OCI-LY1 (cell line): ENCODE data around the gene HDHD5.

ENCODE experiments used
- EZH2 ChIP-seq: fragments of 200-600 bp; sonication (generic), shearing (Covaris generic); IDR thresholded peaks from 2 replicates; pipeline ENCODE4 v1.8.0; 2017; ENCODE audit warnings: borderline replicate concordance, mixed run types, mild to moderate bottlenecking, antibody characterized with exemption, low read length, moderate library complexity, mixed read lengths
- TF ChIP-seq, protein P1 (sequence below): fragments of 200-600 bp; sonication (generic), shearing (Covaris generic); IDR thresholded peaks from 2 replicates; pipeline ENCODE4 v1.5.1; 2017; ENCODE audit warnings: mild to moderate bottlenecking, antibody characterized with exemption, low read length, moderate library complexity, mixed read lengths

DNA sequence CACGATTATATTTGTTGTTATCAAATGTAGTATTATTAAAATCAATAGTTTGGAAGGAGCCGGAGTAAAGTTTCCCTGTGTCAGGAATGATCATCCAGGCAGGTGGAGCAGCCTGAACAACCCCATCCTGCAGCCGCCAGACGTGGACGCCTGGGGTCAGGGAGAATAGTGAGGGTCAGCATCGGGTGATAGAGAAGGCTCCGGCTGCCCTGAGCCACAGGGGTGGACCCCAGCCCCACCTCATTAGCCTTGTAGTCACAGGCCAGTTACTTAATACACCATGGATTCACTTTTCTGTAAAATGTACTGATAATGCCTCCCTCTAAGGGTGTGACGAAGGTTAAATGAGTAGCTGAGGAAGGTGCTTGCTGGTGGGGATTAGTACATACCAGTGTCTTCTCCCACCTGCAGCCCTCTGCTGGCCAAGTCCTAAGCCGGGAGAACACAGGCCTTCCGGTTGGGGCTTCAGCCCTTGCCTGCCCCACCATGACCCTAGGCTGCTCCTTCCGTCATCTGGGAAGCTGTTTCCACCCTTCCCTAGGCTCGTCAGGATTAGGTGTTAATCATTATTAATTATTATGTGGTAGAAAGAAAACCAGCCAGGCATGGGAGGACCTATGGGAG lies 52.8 kb downstream of the HDHD5 start:
- TF ChIP-seq, protein P1, sequence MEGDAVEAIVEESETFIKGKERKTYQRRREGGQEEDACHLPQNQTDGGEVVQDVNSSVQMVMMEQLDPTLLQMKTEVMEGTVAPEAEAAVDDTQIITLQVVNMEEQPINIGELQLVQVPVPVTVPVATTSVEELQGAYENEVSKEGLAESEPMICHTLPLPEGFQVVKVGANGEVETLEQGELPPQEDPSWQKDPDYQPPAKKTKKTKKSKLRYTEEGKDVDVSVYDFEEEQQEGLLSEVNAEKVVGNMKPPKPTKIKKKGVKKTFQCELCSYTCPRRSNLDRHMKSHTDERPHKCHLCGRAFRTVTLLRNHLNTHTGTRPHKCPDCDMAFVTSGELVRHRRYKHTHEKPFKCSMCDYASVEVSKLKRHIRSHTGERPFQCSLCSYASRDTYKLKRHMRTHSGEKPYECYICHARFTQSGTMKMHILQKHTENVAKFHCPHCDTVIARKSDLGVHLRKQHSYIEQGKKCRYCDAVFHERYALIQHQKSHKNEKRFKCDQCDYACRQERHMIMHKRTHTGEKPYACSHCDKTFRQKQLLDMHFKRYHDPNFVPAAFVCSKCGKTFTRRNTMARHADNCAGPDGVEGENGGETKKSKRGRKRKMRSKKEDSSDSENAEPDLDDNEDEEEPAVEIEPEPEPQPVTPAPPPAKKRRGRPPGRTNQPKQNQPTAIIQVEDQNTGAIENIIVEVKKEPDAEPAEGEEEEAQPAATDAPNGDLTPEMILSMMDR, result no peak
- TF ChIP-seq EZH2, result no peak
